ENCODE results near the gene YBX2.

YBX2 gene

GRCh38 chr17:7330638-7331015, 36.2 kb upstream of the YBX2 start:
- Histone ChIP-seq H3K4me3 (ENCODE audit: low read depth, low read length) (peak overlapping the region; percentile 96), H2AFZ (ENCODE audit: low read length, unreplicated experiment) (peak overlapping the region; percentile 95), H3K27me3 (ENCODE audit: insufficient read depth, low read length) (no peaks in the 10 kb centered on the region), H3K79me2 (ENCODE audit: control insufficient read depth, insufficient read depth, low read length, unreplicated experiment) (peaks cover 15% of the 10 kb centered on the region), H3K27ac (ENCODE audit: low read depth, low read length) (no peak overlapping the region), H3K4me1 (ENCODE audit: control insufficient read depth, insufficient read depth, low read length, unreplicated experiment) (peaks cover 16% of the 10 kb centered on the region), H3K36me3 (ENCODE audit: insufficient read depth, low read length) (no peaks in the 10 kb centered on the region)

- peak overlapping the region; percentile 95 for H2AFZ ChIP-seq (ENCODE audit: low read length, unreplicated experiment)
- peaks cover 16% of the 10 kb centered on the region for H3K4me1 ChIP-seq (ENCODE audit: control insufficient read depth, insufficient read depth, low read length, unreplicated experiment)
- no peaks in the 10 kb centered on the region for H3K27me3 ChIP-seq (ENCODE audit: insufficient read depth, low read length)
- peaks cover 15% of the 10 kb centered on the region for H3K79me2 ChIP-seq (ENCODE audit: control insufficient read depth, insufficient read depth, low read length, unreplicated experiment)
- no peaks in the 10 kb centered on the region; the same call in 1 of the 2 replicates for H3K36me3 ChIP-seq (ENCODE audit: insufficient read depth, low read length)
- H3K27ac ChIP-seq (ENCODE audit: low read depth, low read length), result peak overlapping the region; percentile 79
- peak overlapping the region; percentile 96 for H3K4me3 ChIP-seq (ENCODE audit: low read depth, low read length)
Measured at GRCh38 chr17:7329997-7330637, 35.7 kb upstream of the YBX2 start.

- H3K4me1 ChIP-seq (ENCODE audit: control insufficient read depth, insufficient read depth, low read length, unreplicated experiment), result peaks cover 16% of the 10 kb centered on the region
- H2AFZ ChIP-seq (ENCODE audit: low read length, unreplicated experiment), result peak overlapping the region; percentile 89
- peaks cover 15% of the 10 kb centered on the region for H3K79me2 ChIP-seq (ENCODE audit: control insufficient read depth, insufficient read depth, low read length, unreplicated experiment)
- no peaks in the 10 kb centered on the region for H3K27me3 ChIP-seq (ENCODE audit: insufficient read depth, low read length)
- peak overlapping the region; percentile 96 for H3K4me3 ChIP-seq (ENCODE audit: low read depth, low read length)
- peak overlapping the region; percentile 79 for H3K27ac ChIP-seq (ENCODE audit: low read depth, low read length)
- no peaks in the 10 kb centered on the region; the same call in 1 of the 2 replicates for H3K36me3 ChIP-seq (ENCODE audit: insufficient read depth, low read length)
Measured at GRCh38 chr17:7329374-7329996, 35.0 kb upstream of the YBX2 start.

- peaks cover 16% of the 10 kb centered on the region for H3K4me1 ChIP-seq (ENCODE audit: control insufficient read depth, insufficient read depth, low read length, unreplicated experiment)
- H2AFZ ChIP-seq (ENCODE audit: low read length, unreplicated experiment), result peak within 1 kb of the TSS; percentile 95
- no peaks in the 10 kb centered on the region for H3K27me3 ChIP-seq (ENCODE audit: insufficient read depth, low read length)
- no peaks in the 10 kb centered on the region; the same call in 1 of the 2 replicates for H3K36me3 ChIP-seq (ENCODE audit: insufficient read depth, low read length)
- peak within 1 kb of the TSS; percentile 79 for H3K27ac ChIP-seq (ENCODE audit: low read depth, low read length)
- H3K79me2 ChIP-seq (ENCODE audit: control insufficient read depth, insufficient read depth, low read length, unreplicated experiment), result peaks cover 15% of the 10 kb centered on the region
- H3K4me3 ChIP-seq (ENCODE audit: low read depth, low read length), result peak within 1 kb of the TSS; percentile 96
Measured at GRCh38 chr17:7328840-7329373, 34.5 kb upstream of the YBX2 start, which contains the start of gene NEURL4. TSS of gene NEURL4 (minus strand) at chr17:7329335. CDS start at chr17:7329312, 23 bp downstream.

GRCh38 chr17:7328009-7328408, 33.6 kb upstream of the YBX2 start:
- peak overlapping the region; percentile 96 for H3K4me3 ChIP-seq (ENCODE audit: low read depth, low read length)
- no peak overlapping the region for H2AFZ ChIP-seq (ENCODE audit: low read length, unreplicated experiment)
- peaks cover 16% of the 10 kb centered on the region for H3K4me1 ChIP-seq (ENCODE audit: control insufficient read depth, insufficient read depth, low read length, unreplicated experiment)
- H3K27me3 ChIP-seq (ENCODE audit: insufficient read depth, low read length), result no peaks in the 10 kb centered on the region
- H3K27ac ChIP-seq (ENCODE audit: low read depth, low read length), result no peak overlapping the region
- peaks cover 6% of the 10 kb centered on the region; the same call in 1 of the 2 replicates for H3K36me3 ChIP-seq (ENCODE audit: insufficient read depth, low read length)
- H3K79me2 ChIP-seq (ENCODE audit: control insufficient read depth, insufficient read depth, low read length, unreplicated experiment), result peaks cover 15% of the 10 kb centered on the region

GRCh38 chr17:7327501-7327900, 33.1 kb upstream of the YBX2 start:
- H3K4me3 ChIP-seq (ENCODE audit: low read depth, low read length), result no peak overlapping the region
- peaks cover 16% of the 10 kb centered on the region for H3K4me1 ChIP-seq (ENCODE audit: control insufficient read depth, insufficient read depth, low read length, unreplicated experiment)
- H3K27me3 ChIP-seq (ENCODE audit: insufficient read depth, low read length), result no peaks in the 10 kb centered on the region
- no peak overlapping the region for H3K27ac ChIP-seq (ENCODE audit: low read depth, low read length)
- H3K79me2 ChIP-seq (ENCODE audit: control insufficient read depth, insufficient read depth, low read length, unreplicated experiment), result peaks cover 15% of the 10 kb centered on the region
- H2AFZ ChIP-seq (ENCODE audit: low read length, unreplicated experiment), result no peak overlapping the region
- H3K36me3 ChIP-seq (ENCODE audit: insufficient read depth, low read length), result peaks cover 11% of the 10 kb centered on the region; the same call in 1 of the 2 replicates

GRCh38 chr17:7327056-7327455, 32.6 kb upstream of the YBX2 start:
- H3K4me1 ChIP-seq (ENCODE audit: control insufficient read depth, insufficient read depth, low read length, unreplicated experiment), result peaks cover 16% of the 10 kb centered on the region
- no peak overlapping the region for H3K27ac ChIP-seq (ENCODE audit: low read depth, low read length)
- H3K27me3 ChIP-seq (ENCODE audit: insufficient read depth, low read length), result no peaks in the 10 kb centered on the region
- H3K4me3 ChIP-seq (ENCODE audit: low read depth, low read length), result no peak overlapping the region
- H2AFZ ChIP-seq (ENCODE audit: low read length, unreplicated experiment), result no peak overlapping the region
- peaks cover 15% of the 10 kb centered on the region for H3K79me2 ChIP-seq (ENCODE audit: control insufficient read depth, insufficient read depth, low read length, unreplicated experiment)
- peaks cover 13% of the 10 kb centered on the region; the same call in 1 of the 2 replicates for H3K36me3 ChIP-seq (ENCODE audit: insufficient read depth, low read length)

GRCh38 chr17:7326186-7326585, 31.7 kb upstream of the YBX2 start:
- Histone ChIP-seq H3K27ac (ENCODE audit: low read depth, low read length) (no peak overlapping the region), H3K4me3 (ENCODE audit: low read depth, low read length) (no peak overlapping the region), H3K27me3 (ENCODE audit: insufficient read depth, low read length) (no peaks in the 10 kb centered on the region), H2AFZ (ENCODE audit: low read length, unreplicated experiment) (no peak overlapping the region), H3K79me2 (ENCODE audit: control insufficient read depth, insufficient read depth, low read length, unreplicated experiment) (peaks cover 15% of the 10 kb centered on the region), H3K4me1 (ENCODE audit: control insufficient read depth, insufficient read depth, low read length, unreplicated experiment) (peaks cover 16% of the 10 kb centered on the region), H3K36me3 (ENCODE audit: insufficient read depth, low read length) (peaks cover 16% of the 10 kb centered on the region; the same call in 1 of the 2 replicates)

GRCh38 chr17:7325031-7325528, 30.6 kb upstream of the YBX2 start:
- Histone ChIP-seq H3K79me2 (ENCODE audit: control insufficient read depth, insufficient read depth, low read length, unreplicated experiment) (peaks cover 15% of the 10 kb centered on the region), H3K4me3 (ENCODE audit: low read depth, low read length) (no peak overlapping the region), H2AFZ (ENCODE audit: low read length, unreplicated experiment) (no peak overlapping the region), H3K27ac (ENCODE audit: low read depth, low read length) (no peak overlapping the region), H3K36me3 (ENCODE audit: insufficient read depth, low read length) (peaks cover 21% of the 10 kb centered on the region; the same call in 1 of the 2 replicates), H3K4me1 (ENCODE audit: control insufficient read depth, insufficient read depth, low read length, unreplicated experiment) (peaks cover 10% of the 10 kb centered on the region), H3K27me3 (ENCODE audit: insufficient read depth, low read length) (no peaks in the 10 kb centered on the region)

GRCh38 chr17:7324438-7324779, 30.0 kb upstream of the YBX2 start:
- Histone ChIP-seq H3K4me1 (ENCODE audit: control insufficient read depth, insufficient read depth, low read length, unreplicated experiment) (peaks cover 10% of the 10 kb centered on the region), H3K27me3 (ENCODE audit: insufficient read depth, low read length) (no peaks in the 10 kb centered on the region), H3K36me3 (ENCODE audit: insufficient read depth, low read length) (peaks cover 21% of the 10 kb centered on the region; the same call in 1 of the 2 replicates), H3K27ac (ENCODE audit: low read depth, low read length) (no peak overlapping the region), H2AFZ (ENCODE audit: low read length, unreplicated experiment) (no peak overlapping the region), H3K4me3 (ENCODE audit: low read depth, low read length) (no peak overlapping the region), H3K79me2 (ENCODE audit: control insufficient read depth, insufficient read depth, low read length, unreplicated experiment) (peaks cover 15% of the 10 kb centered on the region)

Data from ACC112 (cell line).